Islet precursor cell (in vitro differentiated cells): ENCODE results near the gene SEMA3B.
"Not testable (repeated sequence)": the region's sequence is repeated elsewhere in the genome, so short reads cannot be mapped to it uniquely, and the experiment has no call there.

Experiments used
- DNase-seq: peaks from one replicate; pipeline ENCODE4 v3.0.0-alpha.2; 2018

The SEMA3B gene

GRCh38 chr3:50238549-50239026 is 30.4 kb upstream of the SEMA3B start:
- DNase-seq = no peak

- DNase-seq = no peak
These were observed 29.3 kb upstream of the SEMA3B start for GRCh38 chr3:50239649-50240048.

GRCh38 chr3:50241163-50241562 is 27.8 kb upstream of the SEMA3B start:
- no peak for DNase-seq

- no peak for DNase-seq
These were observed 27.1 kb upstream of the SEMA3B start for GRCh38 chr3:50241713-50242380.

- no peak for DNase-seq
These were observed 26.6 kb upstream of the SEMA3B start for GRCh38 chr3:50242381-50242770.

GRCh38 chr3:50242851-50243542 is 25.9 kb upstream of the SEMA3B start:
- no peak for DNase-seq

GRCh38 chr3:50243543-50243895 is 25.4 kb upstream of the SEMA3B start:
- no peak for DNase-seq

GRCh38 chr3:50244813-50245212 is 24.1 kb upstream of the SEMA3B start:
- DNase-seq = not testable (repeated sequence)

GRCh38 chr3:50245251-50245745 is 23.6 kb upstream of the SEMA3B start:
- no peak for DNase-seq

- DNase-seq = peak; percentile 92
These were observed 23.0 kb upstream of the SEMA3B start for GRCh38 chr3:50245831-50246516.

- no peak for DNase-seq
These were observed 22.4 kb upstream of the SEMA3B start for GRCh38 chr3:50246517-50246954.

- DNase-seq = no peak
These were observed 20.6 kb upstream of the SEMA3B start for GRCh38 chr3:50248387-50248786.

GRCh38 chr3:50249457-50249856 is 19.5 kb upstream of the SEMA3B start:
- DNase-seq = no peak

GRCh38 chr3:50250514-50250913 is 18.4 kb upstream of the SEMA3B start:
- no peak for DNase-seq

- no peak for DNase-seq
These were observed 17.7 kb upstream of the SEMA3B start for GRCh38 chr3:50251220-50251619.

- no peak for DNase-seq
These were observed 14.2 kb upstream of the SEMA3B start for GRCh38 chr3:50254577-50255250.

- no peak for DNase-seq
These were observed 13.7 kb upstream of the SEMA3B start for GRCh38 chr3:50255251-50255615.

GRCh38 chr3:50256978-50257890 is 11.7 kb upstream of the SEMA3B start:
- peak; percentile 81 for DNase-seq

- no peak for DNase-seq
These were observed 10.8 kb upstream of the SEMA3B start for GRCh38 chr3:50258029-50258680.

GRCh38 chr3:50258979-50259378 is 10.0 kb upstream of the SEMA3B start:
- no peak for DNase-seq

GRCh38 chr3:50259432-50260026 is 9.4 kb upstream of the SEMA3B start:
- DNase-seq = no peak
